ENCODE results near the gene TMC1. TPM values are rescaled to one million over a fixed set of nuclear protein-coding genes. Genes with fewer than 3 reads are reported as not detected.
A peak's percentile ranks its signal among the peaks of the same experiment; 100 is the strongest.

The TMC1 gene
- total and polyA plus RNA-seq, 2 of the 8 experiments (the other 6 are each of a cell fraction or from before 2014, with no cell fraction given): 0.95 to 0.98 TPM

DNA sequence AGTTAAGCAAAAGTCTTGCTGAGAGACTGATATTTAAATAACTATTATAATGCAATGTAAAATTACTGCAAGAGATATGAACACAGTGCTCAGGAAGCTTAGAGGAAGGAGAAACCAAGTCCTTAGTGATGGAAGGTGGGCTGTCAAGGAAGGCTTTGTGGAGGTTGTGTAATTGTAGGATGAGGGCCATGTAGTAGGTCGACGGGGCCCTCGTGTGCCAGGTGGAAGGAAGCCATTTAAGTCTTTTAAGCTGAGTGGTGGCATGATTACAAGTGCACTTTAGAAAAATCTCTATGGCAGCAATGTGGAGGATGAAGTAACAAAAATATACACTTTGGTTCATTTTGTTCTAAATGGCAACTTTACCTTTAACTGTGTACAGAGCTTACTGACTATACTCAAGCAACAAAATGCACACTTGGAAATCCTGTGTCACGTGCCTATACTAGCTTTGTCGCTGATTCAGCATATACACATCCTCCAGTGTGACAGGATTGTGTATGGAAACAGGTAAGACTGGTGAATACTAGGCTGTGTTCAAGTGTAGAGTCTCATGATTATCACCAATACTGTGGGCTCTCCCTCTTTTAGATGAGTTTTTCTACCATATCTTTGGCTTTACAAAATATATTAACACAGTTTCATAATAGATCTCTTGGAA is 78.6 kb downstream of the TMC1 start:
- no peak for DNase-seq (ENCODE audit: low read depth in 1 of 2, low spot score in 2 of 2)
- no peak overlapping the region for H3K4me2 ChIP-seq (ENCODE audit: insufficient read depth in 1 of 2, low read depth in 2 of 2, low read length in 2 of 2)
- H2BK20ac ChIP-seq (ENCODE audit: low read length): no peak overlapping the region
- H4K5ac ChIP-seq (ENCODE audit: insufficient read length, low read depth, low read length): peak overlapping the region; percentile 12
- H3K4me3 ChIP-seq (ENCODE audit: extremely low read depth in 1 of 4, insufficient read depth in 2 of 4, low read depth in 3 of 4, low read length in 4 of 4): no peak overlapping the region
- H3K56ac ChIP-seq (replicated peaks; ENCODE audit: insufficient read length, low read depth, low read length): no peak overlapping the region
- no peak overlapping the region for H3K4ac ChIP-seq (replicated peaks; ENCODE audit: insufficient read length, low read depth, low read length)
- no peak overlapping the region for H2BK120ac ChIP-seq (replicated peaks; ENCODE audit: low read depth, low read length)
- no peak overlapping the region for H3K14ac ChIP-seq (ENCODE audit: insufficient read length)
- peaks cover 0 to 4% (median 0%) of the 10 kb centered on the region in 4 experiments; a peak in 1 of 7 replicates for H3K4me1 ChIP-seq (replicated peaks in 1 of 4; ENCODE audit: control insufficient read depth in 3 of 4, insufficient read depth in 4 of 4, low read length in 3 of 4)
- H3K79me1 ChIP-seq (ENCODE audit: low read depth, low read length): no peaks in the 10 kb centered on the region
- no peaks in the 10 kb centered on the region for H3K27me3 ChIP-seq (replicated peaks in 1 of 4; ENCODE audit: control insufficient read depth in 3 of 4, extremely low read depth in 1 of 4, insufficient read depth in 3 of 4, low read length in 3 of 4)
- ChIA-PET POLR2A (ENCODE audit: partially characterized antibody) (interaction anchor here (1.7 kb wide), 1 partner anchor 235 kb away, joined by 4 read pairs; the partner anchor contains the start of gene ZFAND5), CTCF (ENCODE audit: partially characterized antibody) (interaction anchor here (0.7 to 2.4 kb wide), 2 partner anchors 8 to 59 kb away, joined by 3 to 7 read pairs; no protein-coding TSS in a partner anchor)
- no peaks in the 10 kb centered on the region for H3K79me2 ChIP-seq (ENCODE audit: control insufficient read depth in 1 of 2, insufficient read depth in 2 of 2, low read length in 2 of 2)
- H2AFZ ChIP-seq (ENCODE audit: low read length): peak overlapping the region; percentile 9; the same call in 1 of the 2 replicates
- H4K91ac ChIP-seq (replicated peaks; ENCODE audit: insufficient read length, low read length): peak overlapping the region; percentile 17
- no peak overlapping the region for H3K9ac ChIP-seq (replicated peaks in 1 of 4; ENCODE audit: extremely low read depth in 1 of 4, low read depth in 3 of 4, low read length in 3 of 4)
- no peak overlapping the region for H2BK12ac ChIP-seq (ENCODE audit: low read depth, low read length)
- no peaks in the 10 kb centered on the region for H4K20me1 ChIP-seq (replicated peaks in 1 of 2; ENCODE audit: control insufficient read depth in 1 of 2, insufficient read depth in 2 of 2, low read length in 2 of 2)
- H3K18ac ChIP-seq (ENCODE audit: extremely low read depth, low read length): no peak overlapping the region; the same call in 1 of the 2 replicates
- H2AK5ac ChIP-seq (ENCODE audit: low read depth, low read length): no peak overlapping the region
- no peaks in the 10 kb centered on the region; the same call in 1 of the 2 replicates for H3K23me2 ChIP-seq (ENCODE audit: low read depth, low read length)
- no peaks in the 10 kb centered on the region for H3K9me3 ChIP-seq (ENCODE audit: insufficient read depth in 2 of 2, low read depth in 1 of 2, low read length in 1 of 2)
- H4K8ac ChIP-seq (ENCODE audit: extremely low read depth, insufficient read depth, low read length): no peak overlapping the region
- no peaks in the 10 kb centered on the region for H3K36me3 ChIP-seq (ENCODE audit: control insufficient read depth in 2 of 4, insufficient read depth in 4 of 4, low read length in 3 of 4)
- no peak overlapping the region for H3K23ac ChIP-seq (ENCODE audit: insufficient read length)
- H2BK15ac ChIP-seq (ENCODE audit: low read length): no peak overlapping the region
- no peak for FAIRE-seq
- 90% methylated on average over 5 of the region's 5 CpGs; no CpG with 5 or more reads in 1 of the 2 experiments for WGBS, 2 experiments (ENCODE audit: extremely low coverage in 1 of 2, insufficient coverage in 1 of 2, insufficient read length in 1 of 2, insufficient replicate concordance in 2 of 2, low coverage in 1 of 2, low lambda C conversion rate in 2 of 2, missing lambda C conversion rate in 1 of 2)
- no peak overlapping the region for H3K27ac ChIP-seq (ENCODE audit: low read depth, low read length)
- no peak overlapping the region for H2BK5ac ChIP-seq (ENCODE audit: low read depth, low read length)
- TF ChIP-seq EP300 (IDR thresholded peaks at IDR 0.05; ENCODE audit: borderline replicate concordance in 1 of 2, low read depth in 2 of 2, low read length in 2 of 2) (no peak), CHD2 (IDR thresholded peaks at IDR 0.05; ENCODE audit: low read length) (no peak), EZH2 (IDR thresholded peaks at IDR 0.05; ENCODE audit: low read depth, low read length, severe bottlenecking) (no peak)

Measured in H1 (cell line).